NCI-H2196 treated with DMSO at 0.1 percent for 48 hours (cell line): ENCODE results near the gene IL34.
"Not testable (repeated sequence)": the region's sequence is repeated elsewhere in the genome, so short reads cannot be mapped to it uniquely, and the experiment has no call there.

ENCODE experiments used
- DNase-seq: peaks from one replicate; lab custom pipeline; 2025; ENCODE audit not compliant: unreplicated experiment; lab: John Stamatoyannopoulos, UW

The IL34 gene

GRCh38 chr16:70656712-70657263, 10.4 kb downstream of the IL34 start:
- no peak for DNase-seq

GRCh38 chr16:70657956-70658355, 11.6 kb downstream of the IL34 start:
- no peak for DNase-seq

- no peak for DNase-seq
Observed at GRCh38 chr16:70658921-70659320, 12.6 kb downstream of the IL34 start.

- DNase-seq, result no peak
Observed at GRCh38 chr16:70659546-70659945, 13.2 kb downstream of the IL34 start.

GRCh38 chr16:70659953-70660671, 13.8 kb downstream of the IL34 start:
- no peak for DNase-seq

- DNase-seq, result no peak
Observed at GRCh38 chr16:70660672-70661350, 14.5 kb downstream of the IL34 start.

- no peak for DNase-seq
Observed at GRCh38 chr16:70661534-70661917, 15.2 kb downstream of the IL34 start.

GRCh38 chr16:70661918-70662641, 15.7 kb downstream of the IL34 start:
- DNase-seq, result no peak

GRCh38 chr16:70662991-70663523, 16.7 kb downstream of the IL34 start:
- no peak for DNase-seq

- DNase-seq, result no peak
Observed at GRCh38 chr16:70663524-70664324, 17.4 kb downstream of the IL34 start.

- DNase-seq, result no peak
Observed at GRCh38 chr16:70664325-70665112, 18.2 kb downstream of the IL34 start.

- no peak for DNase-seq
Observed at GRCh38 chr16:70665113-70665694, 18.8 kb downstream of the IL34 start.

GRCh38 chr16:70665806-70666735, 19.7 kb downstream of the IL34 start:
- DNase-seq, result no peak

- DNase-seq, result no peak
Observed at GRCh38 chr16:70670175-70670574, 23.8 kb downstream of the IL34 start.

- not testable (repeated sequence) for DNase-seq
Observed at GRCh38 chr16:70670938-70671337, 24.6 kb downstream of the IL34 start.

- DNase-seq, result no peak
Observed at GRCh38 chr16:70674221-70675014, 28.1 kb downstream of the IL34 start.

- DNase-seq, result no peak
Observed at GRCh38 chr16:70675851-70676513, 29.6 kb downstream of the IL34 start.
